ENCODE measurements around the gene SST. TPM values are rescaled to one million over a fixed set of nuclear protein-coding genes. Genes with fewer than 3 reads are reported as not detected.
A peak's percentile ranks its signal among the peaks of the same experiment; 100 is the strongest.
"Not testable (repeated sequence)": the region's sequence is repeated elsewhere in the genome, so short reads cannot be mapped to it uniquely, and the experiment has no call there.

The SST gene
- total RNA-seq, 1 donor from 2014 or later, result 0.89 TPM

- no peak for DNase-seq
These were observed 14.2 kb upstream of the SST start for GRCh38 chr3:187684444-187684843.

GRCh38 chr3:187681756-187682155, 11.6 kb upstream of the SST start:
- not testable (repeated sequence) for DNase-seq

- peak; percentile 21 for DNase-seq
These were observed 9.6 kb upstream of the SST start for GRCh38 chr3:187679638-187680396.

- DNase-seq, result peak; percentile 23
These were observed 8.6 kb upstream of the SST start for GRCh38 chr3:187678726-187679268.

- no peak for DNase-seq
These were observed 7.4 kb upstream of the SST start for GRCh38 chr3:187677604-187678003.

- DNase-seq, result no peak
These were observed 2.8 kb upstream of the SST start for GRCh38 chr3:187673012-187673411.

- no peak for DNase-seq
These were observed 2.7 kb downstream of the SST start for GRCh38 chr3:187667526-187667925.

- DNase-seq, result no peak
These were observed 4.3 kb downstream of the SST start for GRCh38 chr3:187665764-187666402.

GRCh38 chr3:187665010-187665409, 5.2 kb downstream of the SST start:
- no peak for DNase-seq

GRCh38 chr3:187662848-187663409, 7.3 kb downstream of the SST start:
- DNase-seq, result no peak

GRCh38 chr3:187661267-187661666, 8.9 kb downstream of the SST start:
- DNase-seq, result no peak

GRCh38 chr3:187651282-187651681, 18.9 kb downstream of the SST start:
- DNase-seq, result no peak

- DNase-seq, result no peak
These were observed 22.0 kb downstream of the SST start for GRCh38 chr3:187648177-187648576.

- no peak for DNase-seq
These were observed 23.1 kb downstream of the SST start for GRCh38 chr3:187646906-187647660.

- not testable (repeated sequence) for DNase-seq
These were observed 24.8 kb downstream of the SST start for GRCh38 chr3:187645379-187645778.

- no peak for DNase-seq
These were observed 27.3 kb downstream of the SST start for GRCh38 chr3:187642861-187643260.

- DNase-seq, result no peak
These were observed 28.7 kb downstream of the SST start for GRCh38 chr3:187641320-187642016.

- DNase-seq, result no peak
These were observed 29.6 kb downstream of the SST start for GRCh38 chr3:187640569-187641059.

GRCh38 chr3:187639927-187640568, 30.1 kb downstream of the SST start:
- DNase-seq, result no peak

GRCh38 chr3:187636528-187636927, 33.7 kb downstream of the SST start:
- DNase-seq, result no peak

- DNase-seq, result no peak
These were observed 39.8 kb downstream of the SST start for GRCh38 chr3:187630404-187630803.

All from skin of body (tissue), 2 donors.